ENCODE measurements around the gene TRPM6.
"Not testable (repeated sequence)": the region's sequence is repeated elsewhere in the genome, so short reads cannot be mapped to it uniquely, and the experiment has no call there.

Gene TRPM6

GRCh38 chr9:74865177-74865576 lies 22.5 kb downstream of the TRPM6 start:
- no peak overlapping the region for H2AFZ ChIP-seq (ENCODE audit: low read length)
- H3K4me1 ChIP-seq (ENCODE audit: low read length) = no peaks in the 10 kb centered on the region
- no peaks in the 10 kb centered on the region for H4K20me1 ChIP-seq (ENCODE audit: insufficient read depth, low read length)
- no peak overlapping the region for H3K4me3 ChIP-seq (ENCODE audit: low read length)
- DNase-seq = no peak
- H3K27ac ChIP-seq (ENCODE audit: low read length) = no peak overlapping the region
- H3K36me3 ChIP-seq (replicated peaks; ENCODE audit: insufficient read depth, low read length) = no peaks in the 10 kb centered on the region
- H3F3A ChIP-seq (ENCODE audit: insufficient read depth, low read length) = no peaks in the 10 kb centered on the region
- TF ChIP-seq EZH2 (optimal IDR thresholded peaks at IDR 0.05; ENCODE audit: low read depth, low read length) (no peak), EZH2phosphoT487 (IDR thresholded peaks at IDR 0.05; ENCODE audit: low read length) (no peak), CTCF (IDR thresholded peaks at IDR 0.05; ENCODE audit: low read length) (no peak)
- H3K9me2 ChIP-seq (replicated peaks; ENCODE audit: insufficient read depth, low read length) = no peaks in the 10 kb centered on the region
- H3K79me2 ChIP-seq (ENCODE audit: low read length) = no peaks in the 10 kb centered on the region
- H3K4me2 ChIP-seq (ENCODE audit: low read depth, low read length) = no peak overlapping the region
- no peak overlapping the region for H3K9ac ChIP-seq (ENCODE audit: low read length)
- H3K27me3 ChIP-seq (replicated peaks; ENCODE audit: insufficient read depth, low read length) = no peaks in the 10 kb centered on the region
- no peaks in the 10 kb centered on the region for H3K9me3 ChIP-seq (replicated peaks; ENCODE audit: insufficient read depth, low read length)

DNA sequence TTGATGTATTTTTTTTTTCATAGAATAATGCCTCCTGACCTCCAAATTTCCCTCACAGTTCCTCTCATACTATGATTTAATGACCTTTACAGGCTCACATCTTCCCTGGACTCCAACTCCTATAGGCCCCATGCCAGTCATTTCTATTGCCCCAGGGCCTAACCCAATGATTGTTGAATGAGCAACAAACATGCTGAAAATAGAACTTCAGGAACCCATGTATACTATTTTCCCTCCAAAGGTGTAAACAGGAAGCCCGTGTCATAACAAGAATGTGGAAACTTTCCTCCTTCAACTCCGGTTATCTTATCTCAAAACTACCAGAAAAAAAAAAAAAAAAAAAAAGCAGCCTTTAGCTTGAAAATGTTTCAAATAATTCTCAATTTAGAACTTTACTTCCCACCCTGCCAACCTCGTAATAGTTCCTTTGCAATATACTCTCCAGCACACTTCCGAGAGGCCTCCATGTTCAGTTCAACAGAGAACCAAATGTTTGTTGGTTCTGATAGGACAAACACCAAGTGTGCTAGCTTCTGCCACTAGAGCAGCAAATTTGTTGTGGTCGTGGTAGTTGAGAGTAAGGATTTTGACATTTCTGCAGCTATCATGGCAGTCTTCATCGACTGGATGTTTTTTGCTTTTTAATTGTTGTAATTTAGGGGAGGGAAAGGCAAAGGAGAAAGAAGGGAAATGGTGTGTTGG lies 25.8 kb downstream of the TRPM6 start:
- no peaks in the 10 kb centered on the region for H3K9me3 ChIP-seq (replicated peaks; ENCODE audit: insufficient read depth, low read length)
- no peak overlapping the region for H3K4me3 ChIP-seq (ENCODE audit: low read length)
- no peak for TF ChIP-seq EZH2 (optimal IDR thresholded peaks at IDR 0.05; ENCODE audit: low read depth, low read length)
- no peak for TF ChIP-seq EZH2phosphoT487 (IDR thresholded peaks at IDR 0.05; ENCODE audit: low read length)
- no peak for TF ChIP-seq CTCF (IDR thresholded peaks at IDR 0.05; ENCODE audit: low read length)
- no peak overlapping the region for H2AFZ ChIP-seq (ENCODE audit: low read length)
- H3K4me1 ChIP-seq (ENCODE audit: low read length) = no peaks in the 10 kb centered on the region
- no peaks in the 10 kb centered on the region for H3F3A ChIP-seq (ENCODE audit: insufficient read depth, low read length)
- H3K27me3 ChIP-seq (replicated peaks; ENCODE audit: insufficient read depth, low read length) = no peaks in the 10 kb centered on the region
- no peaks in the 10 kb centered on the region for H4K20me1 ChIP-seq (ENCODE audit: insufficient read depth, low read length)
- no peak overlapping the region for H3K4me2 ChIP-seq (ENCODE audit: low read depth, low read length)
- no peaks in the 10 kb centered on the region for H3K79me2 ChIP-seq (ENCODE audit: low read length)
- H3K36me3 ChIP-seq (replicated peaks; ENCODE audit: insufficient read depth, low read length) = no peaks in the 10 kb centered on the region
- no peaks in the 10 kb centered on the region for H3K9me2 ChIP-seq (replicated peaks; ENCODE audit: insufficient read depth, low read length)
- no peak overlapping the region for H3K9ac ChIP-seq (ENCODE audit: low read length)
- no peak overlapping the region for H3K27ac ChIP-seq (ENCODE audit: low read length)
- no peak for DNase-seq

DNA sequence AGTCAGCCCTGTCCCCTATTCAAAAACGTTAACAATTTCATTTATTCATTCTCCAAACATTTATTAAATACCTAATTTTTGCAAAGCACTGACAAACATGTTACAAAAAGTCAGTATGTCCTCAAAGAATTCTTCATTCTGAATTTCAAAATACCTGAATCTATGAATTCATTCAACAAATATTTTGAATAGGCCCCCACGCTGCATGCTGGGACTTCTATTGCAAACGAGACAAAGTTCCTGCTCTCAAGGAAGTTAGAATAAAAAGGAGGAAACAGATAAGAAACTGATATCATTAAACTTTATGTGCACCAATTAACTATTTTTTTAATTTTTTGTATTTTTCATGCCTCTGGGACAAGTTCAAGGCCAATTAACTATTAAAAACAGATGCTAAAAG lies 26.6 kb downstream of the TRPM6 start:
- Histone ChIP-seq H3K9me2 (replicated peaks; ENCODE audit: insufficient read depth, low read length) (no peaks in the 10 kb centered on the region), H3K4me3 (ENCODE audit: low read length) (no peak overlapping the region), H3K27me3 (replicated peaks; ENCODE audit: insufficient read depth, low read length) (no peaks in the 10 kb centered on the region), H4K20me1 (ENCODE audit: insufficient read depth, low read length) (no peaks in the 10 kb centered on the region), H3K36me3 (replicated peaks; ENCODE audit: insufficient read depth, low read length) (no peaks in the 10 kb centered on the region), H3K27ac (ENCODE audit: low read length) (no peak overlapping the region), H3K9me3 (replicated peaks; ENCODE audit: insufficient read depth, low read length) (no peaks in the 10 kb centered on the region), H3F3A (ENCODE audit: insufficient read depth, low read length) (no peaks in the 10 kb centered on the region), H3K4me2 (ENCODE audit: low read depth, low read length) (no peak overlapping the region), H3K79me2 (ENCODE audit: low read length) (no peaks in the 10 kb centered on the region), H2AFZ (ENCODE audit: low read length) (no peak overlapping the region), H3K9ac (ENCODE audit: low read length) (no peak overlapping the region), H3K4me1 (ENCODE audit: low read length) (no peaks in the 10 kb centered on the region)
- TF ChIP-seq CTCF (IDR thresholded peaks at IDR 0.05; ENCODE audit: low read length) (no peak), EZH2phosphoT487 (IDR thresholded peaks at IDR 0.05; ENCODE audit: low read length) (no peak), EZH2 (optimal IDR thresholded peaks at IDR 0.05; ENCODE audit: low read depth, low read length) (no peak)
- no peak for DNase-seq

- not testable (repeated sequence) for H3F3A ChIP-seq (ENCODE audit: insufficient read depth, low read length); H3K9me2 ChIP-seq (replicated peaks; ENCODE audit: insufficient read depth, low read length); H3K9me3 ChIP-seq (replicated peaks; ENCODE audit: insufficient read depth, low read length); H3K79me2 ChIP-seq (ENCODE audit: low read length); H3K27ac ChIP-seq (ENCODE audit: low read length); DNase-seq; H3K36me3 ChIP-seq (replicated peaks; ENCODE audit: insufficient read depth, low read length); H3K4me3 ChIP-seq (ENCODE audit: low read length); H3K4me1 ChIP-seq (ENCODE audit: low read length); H4K20me1 ChIP-seq (ENCODE audit: insufficient read depth, low read length); H3K4me2 ChIP-seq (ENCODE audit: low read depth, low read length); H2AFZ ChIP-seq (ENCODE audit: low read length); H3K27me3 ChIP-seq (replicated peaks; ENCODE audit: insufficient read depth, low read length); H3K9ac ChIP-seq (ENCODE audit: low read length)
Measured at GRCh38 chr9:74860247-74860646, 27.5 kb downstream of the TRPM6 start.
